Stimulated activated CD8-positive, alpha-beta memory T cell treated with anti-CD3 and anti-CD28 coated beads, Interleukin-15, amount 100 ng/mL, for 1 hour (primary cell): Measurements from ENCODE around the gene KRT5.
"Not testable (repeated sequence)": the region's sequence is repeated elsewhere in the genome, so short reads cannot be mapped to it uniquely, and the experiment has no call there.

Experiments
- DNase-seq: peaks from one replicate; pipeline ENCODE4 v3.0.0-alpha.2; 2020; ENCODE audit warnings: low read depth

KRT5 gene

DNA sequence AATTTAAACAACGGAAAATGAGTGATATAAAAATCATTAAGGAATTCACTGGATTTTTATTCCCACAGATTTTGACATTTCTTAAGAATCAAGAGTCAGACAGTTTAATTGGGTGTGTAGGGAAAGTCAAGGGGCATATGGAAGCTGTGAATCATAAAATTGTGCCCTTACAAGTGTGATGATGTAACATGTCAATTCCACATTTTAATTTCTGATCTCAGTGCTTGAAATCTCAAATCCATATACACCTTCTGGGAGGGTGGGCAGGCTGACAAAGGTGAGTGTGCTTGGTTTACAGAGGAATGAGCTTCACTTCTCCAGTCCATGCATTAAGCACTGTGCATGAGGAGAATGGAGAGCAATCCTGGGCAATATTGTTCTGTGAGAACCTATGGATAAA lies 26.1 kb downstream of the KRT5 start:
- DNase-seq = no peak

DNA sequence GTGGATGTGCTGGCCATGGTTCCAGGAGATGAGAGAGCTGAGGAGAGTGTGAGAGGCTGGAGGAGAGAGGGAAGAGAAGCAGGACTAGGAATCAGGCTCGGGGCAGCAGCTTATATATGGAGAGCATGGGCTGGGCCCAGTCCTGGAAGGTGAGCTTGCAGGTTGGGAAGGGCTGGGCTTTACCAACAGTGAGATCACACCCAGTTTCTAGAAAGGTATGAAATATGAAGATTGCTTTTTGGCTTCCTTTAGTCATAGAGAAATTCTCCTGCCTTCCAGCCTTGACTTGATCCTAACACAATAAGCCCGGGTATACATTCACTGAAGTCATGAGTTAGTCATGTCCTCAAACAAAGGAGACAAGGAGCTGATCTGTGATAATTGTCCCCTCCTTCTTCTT lies 27.0 kb downstream of the KRT5 start, which contains the start of gene KRT6A:
TSS of gene KRT6A (minus strand) at position 86 of the 400 bp plus-strand sequence. CDS start at position 17, 69 bp downstream.
- DNase-seq = no peak

DNA sequence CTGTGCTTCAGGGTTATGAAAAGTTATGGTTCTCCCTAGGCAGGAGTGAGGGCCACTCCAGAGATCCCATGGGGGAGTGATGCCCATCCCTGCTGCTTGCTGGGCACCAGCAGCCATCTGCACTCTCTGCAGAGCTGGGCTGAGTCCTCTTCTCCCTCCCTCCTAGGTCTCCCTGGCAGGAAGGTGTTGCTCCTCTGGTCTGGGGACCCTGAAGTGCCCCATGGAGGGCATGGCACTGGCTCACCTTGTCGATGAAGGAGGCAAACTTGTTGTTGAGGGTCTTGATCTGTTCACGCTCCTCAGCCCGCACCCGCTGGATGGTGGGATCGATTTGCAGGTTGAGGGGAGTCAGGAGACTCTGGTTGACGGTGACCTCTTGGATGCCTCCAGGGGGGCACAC lies 27.8 kb downstream of the KRT5 start:
- DNase-seq = not testable (repeated sequence)

DNA sequence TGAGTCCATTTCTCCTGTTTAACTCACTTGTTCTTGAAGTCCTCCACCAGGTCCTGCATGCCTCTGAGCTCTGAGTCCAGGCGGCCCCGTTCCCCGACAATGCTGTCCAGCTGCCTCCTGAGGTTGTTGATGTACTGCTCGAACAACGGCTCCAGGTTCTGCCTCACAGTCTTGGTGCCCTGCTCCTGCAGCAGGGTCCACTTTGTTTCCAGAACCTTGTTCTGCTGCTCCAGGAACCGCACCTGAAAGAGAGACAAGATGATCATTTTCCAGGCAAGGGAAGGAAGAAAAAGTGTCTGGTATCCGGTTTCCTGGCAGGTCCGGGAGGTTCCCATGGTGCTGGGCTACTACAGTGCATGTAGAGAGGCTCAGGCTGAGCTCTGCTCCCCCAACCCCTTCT lies 28.7 kb downstream of the KRT5 start:
- DNase-seq = not testable (repeated sequence)

DNA sequence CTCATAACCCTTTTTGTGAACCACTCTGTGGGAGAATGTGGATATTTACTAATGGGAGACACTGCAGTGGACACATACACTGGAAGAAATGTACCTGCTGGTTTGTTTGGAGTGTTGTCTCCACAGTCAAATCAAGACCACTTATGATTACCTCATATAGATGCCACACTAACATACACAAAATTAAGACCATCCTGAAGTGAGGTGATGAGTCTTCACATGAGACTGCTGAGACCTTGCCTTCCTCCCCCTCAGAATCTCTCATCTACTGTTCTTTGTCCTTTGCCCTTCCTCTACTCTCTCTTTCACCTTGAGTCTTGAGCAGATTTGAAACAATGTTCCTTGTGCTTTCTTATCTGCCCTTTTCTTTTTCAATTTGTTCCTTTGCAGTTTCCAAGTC lies 31.5 kb downstream of the KRT5 start:
- DNase-seq = no peak

DNA sequence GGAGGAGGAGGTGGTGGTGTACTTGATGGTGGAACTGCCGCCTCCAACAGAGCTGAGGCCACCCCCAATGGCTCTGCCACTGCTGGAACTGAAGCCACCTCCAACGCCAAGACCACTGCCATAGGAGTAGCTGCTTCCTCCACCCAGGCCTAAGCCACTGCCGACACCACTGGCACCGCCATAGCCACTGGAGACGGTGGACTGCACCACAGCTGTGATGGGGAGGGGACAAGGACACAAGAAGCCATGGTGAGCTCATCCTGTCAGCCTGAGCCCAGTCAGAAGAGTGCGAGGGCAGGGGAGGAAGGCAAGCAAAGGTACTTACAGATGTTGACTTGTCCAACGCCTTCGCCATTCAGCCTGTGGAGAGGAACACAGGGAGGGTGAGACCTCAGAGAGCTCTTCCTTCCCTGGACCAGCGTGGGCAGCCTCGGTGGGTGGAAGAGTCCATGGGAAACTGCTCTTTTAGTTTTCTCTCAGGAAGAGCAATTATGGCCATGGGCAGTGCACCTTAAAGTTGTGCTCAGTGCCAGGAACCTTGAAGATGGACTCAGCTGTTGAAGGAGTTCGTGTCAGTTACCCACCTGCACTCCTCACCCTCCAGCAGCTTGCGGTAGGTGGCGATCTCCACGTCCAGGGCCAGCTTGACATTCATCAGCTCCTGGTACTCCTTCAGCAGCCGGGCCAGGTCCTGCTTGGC lies 32.3 kb downstream of the KRT5 start:
- DNase-seq = not testable (repeated sequence)

DNA sequence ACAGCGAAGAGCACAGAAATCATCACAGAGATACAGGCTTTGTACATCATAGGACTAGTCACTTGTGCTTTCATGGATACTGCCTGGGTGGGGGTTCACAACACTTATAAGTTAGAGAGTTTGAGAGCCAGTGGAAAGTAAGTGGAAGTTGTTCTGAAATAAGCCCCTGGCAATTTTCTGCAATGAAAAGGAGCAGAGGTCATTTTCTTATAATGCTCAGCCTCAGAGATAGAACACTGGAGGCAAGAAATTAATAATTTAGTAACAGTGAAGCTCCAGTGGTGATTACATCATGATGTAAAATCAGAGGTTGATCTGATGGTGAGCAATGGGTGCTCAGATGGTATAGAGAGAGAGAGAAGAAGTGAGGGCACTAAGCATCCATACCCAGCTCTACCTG lies 33.0 kb downstream of the KRT5 start:
- no peak for DNase-seq

DNA sequence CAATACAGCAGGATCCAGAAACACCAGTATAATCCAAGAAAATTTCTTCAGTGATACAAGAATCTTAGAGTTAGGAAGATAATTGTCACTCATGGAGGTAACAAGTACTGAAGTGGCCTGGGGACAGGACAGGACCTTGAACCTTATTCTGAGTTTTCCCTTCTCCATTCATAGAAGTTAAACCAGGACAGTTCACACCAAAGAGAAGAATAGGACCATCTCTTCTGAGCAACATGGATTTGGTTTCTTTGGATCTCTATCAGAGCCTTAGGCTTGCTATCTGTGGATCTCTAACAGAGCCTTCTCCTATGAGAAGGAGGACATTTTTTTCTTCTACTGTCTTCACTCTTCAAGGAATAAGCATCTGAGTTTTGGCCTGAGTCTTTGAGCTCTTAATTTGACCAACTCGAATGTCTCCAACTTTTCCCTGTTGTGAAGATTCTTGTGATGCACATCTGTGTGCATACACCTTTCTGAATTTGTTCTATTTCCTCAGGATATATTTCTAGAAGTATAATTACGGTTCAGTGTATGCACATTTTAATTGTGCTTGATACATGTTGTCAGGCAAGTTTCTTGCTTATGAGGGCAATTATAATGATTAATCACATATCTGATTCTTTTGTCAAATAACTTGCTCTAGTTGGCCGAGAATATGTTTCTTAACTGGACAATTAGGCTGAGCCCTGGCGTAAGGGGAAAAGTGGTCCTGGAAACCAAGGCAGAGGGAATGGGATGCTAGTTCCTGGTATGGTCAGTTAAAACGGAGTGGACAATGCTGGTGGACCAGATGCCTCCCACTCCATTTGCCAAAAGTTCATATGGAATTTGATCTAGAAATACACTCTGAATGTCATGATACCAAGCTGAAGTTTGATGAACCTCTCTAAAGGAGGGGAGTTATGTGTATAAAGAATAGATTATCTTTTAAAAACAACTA lies 33.8 kb downstream of the KRT5 start:
- DNase-seq = no peak

DNA sequence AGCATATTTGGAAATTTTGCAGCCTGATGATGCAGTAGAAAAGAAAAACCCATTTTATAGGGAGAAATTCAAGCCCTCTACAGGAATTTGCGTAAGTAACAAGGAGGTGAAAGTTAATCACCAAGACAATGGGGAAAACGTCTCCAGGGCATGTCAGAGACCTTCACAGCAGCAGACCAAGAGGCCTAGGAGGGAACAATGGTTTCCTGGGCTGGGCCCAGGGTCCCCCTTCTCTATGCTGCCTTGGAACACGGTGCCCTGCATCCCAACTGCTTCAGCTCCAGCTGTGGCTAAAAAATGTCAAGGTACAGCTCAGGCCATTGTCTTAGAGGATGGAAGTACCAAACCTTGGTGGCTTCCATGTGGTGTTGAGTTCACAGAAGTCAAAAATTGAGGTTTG lies 40.1 kb downstream of the KRT5 start:
- DNase-seq = no peak

DNA sequence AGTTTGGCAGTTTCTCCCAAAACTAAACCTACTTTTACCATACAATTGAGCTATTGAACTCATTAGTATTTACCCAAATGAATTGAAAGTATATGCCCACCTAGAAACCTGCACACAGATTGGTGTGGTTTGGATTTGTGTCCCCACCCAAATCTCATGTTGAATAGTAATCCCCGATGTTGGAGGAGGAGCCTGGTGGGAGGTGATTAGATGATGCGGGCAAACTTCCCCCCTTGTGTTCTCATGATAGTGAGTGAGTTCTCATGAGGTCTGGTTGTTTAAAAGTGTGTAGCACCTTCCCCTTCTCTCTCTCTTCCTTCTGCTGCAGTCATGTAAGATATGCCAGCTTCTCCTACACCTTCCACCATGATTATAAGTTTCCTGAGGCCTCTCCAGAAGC lies 42.5 kb downstream of the KRT5 start:
- no peak for DNase-seq

DNA sequence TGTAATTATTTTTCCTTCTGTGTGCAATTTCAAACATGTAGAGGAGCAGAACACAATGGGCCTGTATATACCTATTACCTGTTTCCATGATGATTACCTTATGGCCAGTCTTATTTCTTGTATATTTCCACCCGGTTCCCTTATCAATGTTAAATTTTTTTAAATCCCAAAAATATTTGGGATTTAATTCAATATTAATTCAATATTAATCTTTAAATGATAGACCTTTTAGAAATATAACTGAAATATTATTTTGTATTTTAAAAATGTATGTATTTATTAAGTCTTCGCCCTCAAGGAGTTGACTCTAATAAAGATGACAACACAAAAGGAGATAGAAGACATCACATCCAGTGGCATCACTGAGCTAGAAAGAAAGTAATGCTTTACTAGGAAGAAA lies 46.0 kb downstream of the KRT5 start:
- DNase-seq = no peak

DNA sequence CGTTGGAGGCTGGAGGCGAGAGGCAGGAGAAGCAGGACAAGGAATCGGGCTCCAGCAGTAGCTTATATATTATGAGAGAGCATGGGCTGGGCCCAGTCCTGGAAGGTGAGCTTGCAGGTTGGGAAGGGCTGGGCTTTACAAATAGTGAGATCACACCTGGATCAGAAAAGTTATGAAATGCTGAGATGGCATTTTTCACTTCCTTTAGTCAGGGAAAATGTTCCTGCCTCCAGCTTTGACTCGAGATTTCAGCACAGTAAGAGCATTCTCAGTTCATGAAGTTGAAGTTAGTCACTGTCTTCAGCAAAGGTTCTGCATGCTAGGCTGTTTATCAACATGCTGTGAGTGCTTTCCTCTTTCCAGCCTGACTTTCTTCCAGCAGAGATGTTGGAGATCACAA lies 46.4 kb downstream of the KRT5 start, which contains the start of gene KRT6C:
TSS of gene KRT6C (minus strand) at position 38 of the 400 bp plus-strand sequence. CDS start 68 bp downstream, outside the sequence.
- DNase-seq = no peak

DNA sequence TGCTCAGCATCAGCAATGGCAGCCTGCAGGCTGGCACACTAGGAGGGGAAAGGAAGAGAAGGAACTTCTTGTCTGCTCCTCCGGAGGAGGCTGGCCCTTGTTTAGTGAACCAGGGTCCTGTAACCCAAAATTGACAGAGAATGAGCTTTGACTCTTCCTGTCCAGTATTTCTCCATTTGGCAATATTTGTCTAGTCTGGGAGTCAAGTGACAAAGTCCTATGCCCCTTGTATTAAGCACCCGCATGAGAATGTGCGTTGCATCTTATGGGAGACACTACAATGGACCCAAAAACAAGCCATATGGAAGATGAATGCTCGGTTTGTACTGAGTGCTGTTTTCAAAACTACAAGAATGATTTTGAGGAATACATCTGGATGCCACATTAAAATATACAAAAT lies 50.3 kb downstream of the KRT5 start:
- DNase-seq = no peak

DNA sequence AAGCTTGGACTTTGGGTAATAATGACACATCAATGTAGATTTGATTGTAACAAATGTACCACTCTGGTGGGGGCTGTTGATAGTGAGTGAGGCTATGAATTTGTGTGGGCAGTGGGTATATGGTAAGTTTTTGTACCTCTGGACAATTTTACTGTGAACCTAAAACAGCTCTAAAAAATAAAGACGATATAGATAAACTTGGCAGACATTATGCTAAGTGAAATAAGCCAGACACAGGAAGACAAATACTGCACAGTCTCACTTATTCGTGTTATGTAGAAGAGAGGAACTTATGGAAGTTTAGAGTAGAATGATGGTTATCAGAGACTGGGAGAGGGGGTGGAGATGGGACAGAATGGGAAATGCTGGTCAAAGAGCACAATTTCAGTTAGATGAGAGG lies 55.3 kb downstream of the KRT5 start:
- no peak for DNase-seq
